Measurements from ENCODE around the gene SLC25A42. TPM values are rescaled to one million over a fixed set of nuclear protein-coding genes. Genes with fewer than 3 reads are reported as not detected.

The SLC25A42 gene
- total and polyA plus RNA-seq, 2 of the 13 experiments (the other 11 are each of a cell fraction or from before 2014, with no cell fraction given) = 12.8 to 18.3 TPM

GRCh38 chr19:19098703-19099632 is 35.2 kb downstream of the SLC25A42 start (continued):
- TF ChIP-seq, protein P1, sequence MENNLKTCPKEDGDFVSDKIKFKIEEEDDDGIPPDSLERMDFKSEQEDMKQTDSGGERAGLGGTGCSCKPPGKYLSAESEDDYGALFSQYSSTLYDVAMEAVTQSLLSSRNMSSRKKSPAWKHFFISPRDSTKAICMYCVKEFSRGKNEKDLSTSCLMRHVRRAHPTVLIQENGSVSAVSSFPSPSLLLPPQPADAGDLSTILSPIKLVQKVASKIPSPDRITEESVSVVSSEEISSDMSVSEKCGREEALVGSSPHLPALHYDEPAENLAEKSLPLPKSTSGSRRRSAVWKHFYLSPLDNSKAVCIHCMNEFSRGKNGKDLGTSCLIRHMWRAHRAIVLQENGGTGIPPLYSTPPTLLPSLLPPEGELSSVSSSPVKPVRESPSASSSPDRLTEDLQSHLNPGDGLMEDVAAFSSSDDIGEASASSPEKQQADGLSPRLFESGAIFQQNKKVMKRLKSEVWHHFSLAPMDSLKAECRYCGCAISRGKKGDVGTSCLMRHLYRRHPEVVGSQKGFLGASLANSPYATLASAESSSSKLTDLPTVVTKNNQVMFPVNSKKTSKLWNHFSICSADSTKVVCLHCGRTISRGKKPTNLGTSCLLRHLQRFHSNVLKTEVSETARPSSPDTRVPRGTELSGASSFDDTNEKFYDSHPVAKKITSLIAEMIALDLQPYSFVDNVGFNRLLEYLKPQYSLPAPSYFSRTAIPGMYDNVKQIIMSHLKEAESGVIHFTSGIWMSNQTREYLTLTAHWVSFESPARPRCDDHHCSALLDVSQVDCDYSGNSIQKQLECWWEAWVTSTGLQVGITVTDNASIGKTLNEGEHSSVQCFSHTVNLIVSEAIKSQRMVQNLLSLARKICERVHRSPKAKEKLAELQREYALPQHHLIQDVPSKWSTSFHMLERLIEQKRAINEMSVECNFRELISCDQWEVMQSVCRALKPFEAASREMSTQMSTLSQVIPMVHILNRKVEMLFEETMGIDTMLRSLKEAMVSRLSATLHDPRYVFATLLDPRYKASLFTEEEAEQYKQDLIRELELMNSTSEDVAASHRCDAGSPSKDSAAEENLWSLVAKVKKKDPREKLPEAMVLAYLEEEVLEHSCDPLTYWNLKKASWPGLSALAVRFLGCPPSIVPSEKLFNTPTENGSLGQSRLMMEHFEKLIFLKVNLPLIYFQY (CRISPR knock-in tag; IDR thresholded peaks at IDR 0.05; ENCODE audit: borderline replicate concordance) = peak; percentile 51; the same call in 1 of the 2 replicates
- TF ChIP-seq PHF5A (CRISPR knock-in tag; IDR thresholded peaks at IDR 0.05; ENCODE audit: low read depth, unreplicated experiment) (peak; percentile 59), KLF6 (CRISPR knock-in tag; IDR thresholded peaks at IDR 0.05) (0 out of 2 replicates have a peak, but pooled peaks have one; percentile 65), SKIL (CRISPR knock-in tag; IDR thresholded peaks at IDR 0.05; ENCODE audit: borderline replicate concordance) (peak; percentile 12; the same call in 1 of the 2 replicates), HCFC1 (IDR thresholded peaks at IDR 0.05; ENCODE audit: low read depth, low read length) (0 out of 2 replicates have a peak, but pooled peaks have one; percentile 11), ZNF160 (CRISPR knock-in tag; IDR thresholded peaks at IDR 0.05) (0 out of 2 replicates have a peak, but pooled peaks have one; percentile 6), TOPORS (CRISPR knock-in tag; IDR thresholded peaks at IDR 0.05) (no peak), PTBP1 (IDR thresholded peaks at IDR 0.05; ENCODE audit: low read depth, low read length, poor library complexity, severe bottlenecking) (no peak), ISL2 (CRISPR knock-in tag; IDR thresholded peaks at IDR 0.05) (peak; percentile 62; the same call in 1 of the 2 replicates), SSRP1 (CRISPR knock-in tag; IDR thresholded peaks at IDR 0.05) (no peak; the same call in 1 of the 2 replicates), ASH2L (IDR thresholded peaks at IDR 0.05; ENCODE audit: insufficient read length, low read depth, low read length) (peak; percentile 39), TCF7L2 (IDR thresholded peaks at IDR 0.05; ENCODE audit: low read depth, low read length) (no peak), TRIM24 (CRISPR knock-in tag; IDR thresholded peaks at IDR 0.05) (no peak), SOX13 (IDR thresholded peaks at IDR 0.05) (no peak), SOX13 (CRISPR knock-in tag; conservative IDR thresholded peaks at IDR 0.05 in 1 of 2, IDR thresholded peaks at IDR 0.05 in 1 of 2) (peak in 1 of 2 experiments; percentile 67; a peak in 2 of 4 replicates), CCDC6 (CRISPR knock-in tag; IDR thresholded peaks at IDR 0.05) (peak; percentile 48; the same call in 1 of the 2 replicates), HMGA1 (CRISPR knock-in tag; conservative IDR thresholded peaks at IDR 0.05) (no peak), HOXA9 (CRISPR knock-in tag; IDR thresholded peaks at IDR 0.05; ENCODE audit: borderline replicate concordance) (no peak), ZNF546 (CRISPR knock-in tag; conservative IDR thresholded peaks at IDR 0.05) (no peak), ZKSCAN5 (CRISPR knock-in tag; IDR thresholded peaks at IDR 0.05) (no peak), MED13 (CRISPR knock-in tag; IDR thresholded peaks at IDR 0.05) (peak; percentile 83; the same call in 1 of the 2 replicates), ZIK1 (CRISPR knock-in tag; IDR thresholded peaks at IDR 0.05; ENCODE audit: borderline replicate concordance, low read depth) (no peak), ZFAT (CRISPR knock-in tag; conservative IDR thresholded peaks at IDR 0.05) (no peak)
- TF ChIP-seq, protein P2, sequence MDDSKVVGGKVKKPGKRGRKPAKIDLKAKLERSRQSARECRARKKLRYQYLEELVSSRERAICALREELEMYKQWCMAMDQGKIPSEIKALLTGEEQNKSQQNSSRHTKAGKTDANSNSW (CRISPR knock-in tag; IDR thresholded peaks at IDR 0.05; ENCODE audit: borderline replicate concordance) = no peak

Data from HepG2 (cell line).